Thyroid gland (tissue), 4 donors: Measurements from ENCODE around the gene GABRR1.

Experiments used
- CTCF ChIP-seq, 6 experiments: fragments of 200-600 bp in 3 of 6; fragments of 450-650 bp in 3 of 6; sonication (generic) in 3 of 6; IDR thresholded peaks; one replicate each; pipeline ENCODE4 v1.5.1; 2016 to 2019; ENCODE audit warnings: antibody characterized with exemption in 6 of 6, mild to moderate bottlenecking in 2 of 6, inconsistent platforms in 1 of 6, moderate library complexity in 1 of 6
- POLR2A ChIP-seq, 2 donors: fragments of 450-650 bp; IDR thresholded peaks; one replicate each; pipeline ENCODE4 v1.6.1; 2017; ENCODE audit warnings: antibody characterized with exemption in 2 of 2, mild to moderate bottlenecking in 2 of 2, moderate library complexity in 1 of 2

DNA sequence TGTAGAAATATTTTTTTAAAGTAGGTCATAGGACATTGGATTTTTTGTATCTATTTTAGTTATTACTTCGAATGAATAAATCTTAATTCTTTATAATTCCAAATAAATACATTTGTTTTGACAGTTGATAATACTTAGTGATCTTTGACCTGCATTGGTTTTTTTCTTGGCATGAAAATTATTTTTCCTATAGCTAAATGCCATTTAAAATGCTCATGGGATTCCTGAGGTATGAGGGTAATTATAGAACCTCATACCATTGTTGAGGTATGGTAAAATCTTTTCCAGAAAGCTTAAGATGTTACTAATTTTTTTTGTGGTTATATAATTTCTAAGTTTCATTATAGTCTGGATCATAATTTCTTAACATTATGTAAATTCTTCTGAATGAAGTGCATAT, 63.0 kb downstream of the GABRR1 start:
- TF ChIP-seq CTCF (IDR thresholded peaks at IDR 0.05) = no peak
- no peak for TF ChIP-seq POLR2A (IDR thresholded peaks at IDR 0.05)
